Stimulated activated CD4-positive, alpha-beta T cell treated with anti-CD3 and anti-CD28 coated beads, Interleukin-2, amount 100 ng/mL, for 48 hours (primary cell): ENCODE data around the gene VWA5B1.
A peak's percentile ranks its signal among the peaks of the same experiment; 100 is the strongest.
"Not testable (repeated sequence)": the region's sequence is repeated elsewhere in the genome, so short reads cannot be mapped to it uniquely, and the experiment has no call there.

Source experiments
- DNase-seq, 2 donors: peaks; one replicate each; pipeline ENCODE4 v3.0.0-alpha.2; 2020

The VWA5B1 gene

GRCh38 chr1:20290624-20291597, at the start of gene VWA5B1:
TSS of gene VWA5B1 (plus strand) at chr1:20290875. CDS start at chr1:20310602, 19,727 bp downstream.
- no peak for DNase-seq

GRCh38 chr1:20242890-20243479, 47.7 kb upstream of the VWA5B1 start:
- DNase-seq, result no peak

- DNase-seq, result peak; percentile 7 to 26
Observed at GRCh38 chr1:20248971-20249612, 41.6 kb upstream of the VWA5B1 start.

GRCh38 chr1:20250340-20250989, 40.2 kb upstream of the VWA5B1 start:
- peak in 1 of 2 donors; percentile 6 for DNase-seq

- no peak for DNase-seq
Observed at GRCh38 chr1:20252587-20252986, 38.1 kb upstream of the VWA5B1 start.

- DNase-seq, result no peak
Observed at GRCh38 chr1:20255666-20256065, 35.0 kb upstream of the VWA5B1 start.

GRCh38 chr1:20259646-20260045, 31.0 kb upstream of the VWA5B1 start:
- no peak for DNase-seq

GRCh38 chr1:20261095-20261494, 29.6 kb upstream of the VWA5B1 start:
- DNase-seq, result no peak

- DNase-seq, result no peak
Observed at GRCh38 chr1:20262810-20263534, 27.7 kb upstream of the VWA5B1 start.

- no peak for DNase-seq
Observed at GRCh38 chr1:20265250-20265649, 25.4 kb upstream of the VWA5B1 start.

- DNase-seq, result no peak
Observed at GRCh38 chr1:20266141-20266540, 24.5 kb upstream of the VWA5B1 start.

GRCh38 chr1:20266642-20267041, 24.0 kb upstream of the VWA5B1 start:
- DNase-seq, result no peak

GRCh38 chr1:20271498-20272400, 18.9 kb upstream of the VWA5B1 start:
- DNase-seq, result no peak

GRCh38 chr1:20273716-20274115, 17.0 kb upstream of the VWA5B1 start:
- DNase-seq, result not testable (repeated sequence)

GRCh38 chr1:20275319-20275925, 15.3 kb upstream of the VWA5B1 start:
- no peak for DNase-seq

- no peak for DNase-seq
Observed at GRCh38 chr1:20276485-20277159, 14.1 kb upstream of the VWA5B1 start.

GRCh38 chr1:20278692-20279130, 12.0 kb upstream of the VWA5B1 start:
- no peak for DNase-seq

GRCh38 chr1:20279509-20279908, 11.2 kb upstream of the VWA5B1 start:
- no peak for DNase-seq

- no peak for DNase-seq
Observed at GRCh38 chr1:20280341-20280740, 10.3 kb upstream of the VWA5B1 start.

GRCh38 chr1:20280906-20281305, 9.8 kb upstream of the VWA5B1 start:
- no peak for DNase-seq
